Measurements from ENCODE around the gene OR51B5.
"Not testable (repeated sequence)": the region's sequence is repeated elsewhere in the genome, so short reads cannot be mapped to it uniquely, and the experiment has no call there.

Gene OR51B5

GRCh38 chr11:5343474-5344335 is at the start of gene OR51B5:
TSS of gene OR51B5 (minus strand) at chr11:5343524. CDS start at chr11:5343524, 0 bp downstream.
- DNase-seq = no peak

- no peak for DNase-seq
Measured at GRCh38 chr11:5390210-5390609, 46.9 kb upstream of the OR51B5 start.

DNA sequence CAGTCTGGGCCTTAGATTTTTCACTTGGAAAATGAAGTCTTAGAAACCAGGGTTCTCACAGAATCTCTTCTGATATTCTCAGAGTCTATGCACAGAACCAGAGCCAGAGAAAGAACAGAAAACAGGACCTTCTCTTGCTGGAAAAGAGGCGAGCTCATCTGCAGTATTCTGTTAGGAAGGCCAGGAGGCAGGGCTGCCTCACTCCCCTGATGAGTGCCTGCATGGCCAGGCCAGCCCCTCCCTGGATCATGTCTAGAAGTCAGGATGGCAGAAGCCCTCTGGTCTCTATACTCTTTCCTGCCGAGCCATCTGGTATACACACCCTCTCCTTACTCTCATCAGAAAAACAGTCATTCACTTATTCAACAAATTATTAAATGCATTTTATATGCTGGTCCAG is 41.0 kb upstream of the OR51B5 start:
- DNase-seq = no peak

- no peak for DNase-seq
Measured at GRCh38 chr11:5383576-5383975, 40.3 kb upstream of the OR51B5 start, which contains the start of gene OR51M1. TSS of gene OR51M1 (plus strand) at chr11:5383812. CDS start at chr11:5389399, 5,587 bp downstream.

- DNase-seq = no peak
Measured at GRCh38 chr11:5380740-5381342, 37.5 kb upstream of the OR51B5 start.

- DNase-seq = no peak
Measured at GRCh38 chr11:5369789-5370188, 26.5 kb upstream of the OR51B5 start.

- no peak for DNase-seq
Measured at GRCh38 chr11:5368502-5369043, 25.2 kb upstream of the OR51B5 start.

GRCh38 chr11:5367448-5368074 is 24.2 kb upstream of the OR51B5 start:
- no peak for DNase-seq

- no peak for DNase-seq
Measured at GRCh38 chr11:5366856-5367255, 23.5 kb upstream of the OR51B5 start.

GRCh38 chr11:5366365-5366764 is 23.0 kb upstream of the OR51B5 start:
- not testable (repeated sequence) for DNase-seq

DNA sequence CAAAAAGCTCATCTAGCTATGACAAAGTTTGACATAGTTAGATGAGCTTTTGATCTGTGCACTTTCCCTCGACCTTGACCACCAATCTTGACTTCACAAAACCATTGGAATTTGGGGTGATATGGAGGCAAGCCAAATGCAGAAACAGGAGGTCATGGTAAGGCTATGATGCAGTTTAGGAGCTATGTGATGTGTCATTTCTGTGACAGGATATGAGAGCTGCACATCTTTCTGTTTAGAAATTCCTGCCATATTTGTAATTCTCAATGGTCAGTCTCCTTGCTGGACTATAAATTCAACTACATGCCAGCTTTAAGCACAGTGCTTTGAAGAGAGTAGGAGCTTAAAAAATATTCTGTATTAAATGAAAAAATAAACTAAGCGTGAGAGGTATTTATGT is 20.9 kb upstream of the OR51B5 start:
- DNase-seq = no peak

GRCh38 chr11:5363679-5364078 is 20.4 kb upstream of the OR51B5 start:
- no peak for DNase-seq

DNA sequence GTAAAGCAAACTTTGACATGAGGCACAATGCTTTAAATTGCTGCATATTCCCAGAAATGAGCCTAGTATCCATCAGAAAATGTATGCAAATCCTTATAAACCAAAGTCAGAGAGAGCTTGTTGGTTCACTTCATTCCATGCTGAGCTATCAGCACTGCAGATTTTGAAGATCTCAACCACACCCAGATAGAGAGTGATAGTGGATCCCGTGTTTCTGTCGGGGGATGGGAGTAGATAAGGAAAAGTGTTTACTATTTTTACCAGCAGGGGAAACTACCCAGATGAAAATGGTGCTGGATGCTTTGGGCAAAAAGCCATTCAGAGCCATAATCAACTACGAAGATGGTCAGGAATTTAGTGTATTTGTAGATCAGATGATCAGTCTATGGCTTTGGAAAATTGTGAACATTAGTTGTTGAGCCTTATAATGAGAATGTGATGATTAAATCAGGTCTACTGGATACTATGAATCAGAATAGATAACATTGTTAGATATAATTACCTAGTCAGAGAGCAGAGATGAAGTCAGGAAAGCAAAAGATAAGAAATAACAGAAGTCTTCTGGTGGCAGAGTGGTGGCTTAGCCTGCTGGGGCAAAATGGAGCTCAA is 18.8 kb upstream of the OR51B5 start:
- no peak for DNase-seq

GRCh38 chr11:5356031-5356430 is 12.7 kb upstream of the OR51B5 start:
- not testable (repeated sequence) for DNase-seq

GRCh38 chr11:5351208-5351607 is 7.9 kb upstream of the OR51B5 start, which contains the start of gene OR51B6:
TSS of gene OR51B6 (plus strand) at chr11:5351508. CDS start at chr11:5351508, 0 bp downstream.
- no peak for DNase-seq

GRCh38 chr11:5349550-5349949 is 6.2 kb upstream of the OR51B5 start:
- no peak for DNase-seq

DNA sequence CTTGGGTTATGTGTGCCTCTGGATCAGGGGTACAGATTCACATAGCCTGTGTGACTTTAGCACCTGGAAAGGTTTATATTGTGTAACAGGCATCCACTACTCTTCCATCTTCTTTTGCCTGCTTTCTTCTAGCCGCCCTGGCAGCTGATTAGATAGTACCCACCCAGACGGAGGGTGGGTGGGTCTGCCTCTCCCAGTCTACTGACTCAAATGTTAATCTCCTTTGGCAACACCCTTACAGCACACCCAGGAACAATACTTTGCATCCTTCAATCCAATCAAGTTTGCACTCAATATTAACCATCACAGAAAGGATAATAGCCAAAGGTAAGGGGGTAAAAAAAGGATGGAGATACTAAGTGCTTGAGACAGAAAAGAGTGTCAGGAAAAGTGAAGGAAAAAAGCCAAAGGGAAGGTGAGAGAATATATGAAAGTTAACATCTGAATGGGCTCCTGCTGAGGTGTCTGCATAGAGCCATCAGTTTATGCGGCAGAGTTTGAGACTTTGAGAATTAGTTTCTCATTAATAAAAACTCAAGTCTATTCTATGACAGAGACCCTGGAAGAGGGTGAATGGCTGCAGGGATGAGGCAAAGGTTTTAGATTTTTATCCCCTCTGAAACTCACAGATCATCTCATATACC is 5.3 kb upstream of the OR51B5 start:
- DNase-seq = no peak

- no peak for DNase-seq
Measured at GRCh38 chr11:5345831-5346230, 2.5 kb upstream of the OR51B5 start.

GRCh38 chr11:5339771-5340322 is 3.5 kb downstream of the OR51B5 start:
- DNase-seq = no peak

DNA sequence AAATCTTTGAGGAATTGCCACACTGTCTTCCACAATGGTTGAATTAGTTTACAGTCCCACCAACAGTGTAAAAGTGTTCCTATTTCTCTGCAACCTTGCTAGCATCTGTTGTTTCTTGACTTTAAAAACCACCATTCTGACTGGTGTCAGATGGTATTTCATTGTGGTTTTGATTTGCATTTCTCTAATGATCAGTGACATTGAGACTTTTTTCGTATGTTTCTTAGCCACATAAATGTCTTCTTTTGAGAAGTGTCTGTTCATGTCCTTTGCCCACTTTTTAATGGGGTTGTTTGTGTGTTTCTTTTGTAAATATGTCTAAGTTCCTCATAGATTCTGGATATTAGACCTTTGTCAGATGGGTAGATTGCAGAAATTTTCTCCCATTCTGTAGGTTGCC is 6.1 kb downstream of the OR51B5 start:
- DNase-seq = not testable (repeated sequence)

- no peak for DNase-seq
Measured at GRCh38 chr11:5336331-5336730, 7.0 kb downstream of the OR51B5 start.

DNA sequence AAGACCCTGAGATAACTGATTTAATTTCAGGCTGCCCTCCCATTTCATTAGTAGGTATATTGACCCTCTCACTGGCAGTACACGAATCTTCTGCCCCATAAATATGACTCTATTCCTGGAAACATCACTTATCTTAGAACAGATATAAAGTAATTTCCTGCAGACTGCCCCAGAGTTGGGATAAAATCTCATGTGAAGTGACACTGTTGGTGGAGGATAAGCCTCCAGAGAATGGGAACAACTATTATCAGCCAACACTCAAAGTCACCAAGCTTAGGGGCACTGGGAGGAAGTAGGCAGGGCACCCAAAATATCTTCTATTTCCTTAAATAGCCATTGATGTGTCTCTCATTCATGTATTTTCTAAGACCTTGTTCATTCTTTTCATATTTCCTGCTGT is 8.2 kb downstream of the OR51B5 start:
- no peak for DNase-seq

All from activated CD4-positive, CD25-positive, alpha-beta regulatory T cell (primary cell).